H9 (cell line): ENCODE data around the gene STAMBPL1. TPM values are rescaled to one million over a fixed set of nuclear protein-coding genes. Genes with fewer than 3 reads are reported as not detected.

Experiments
- DNase-seq: peaks from one replicate; pipeline ENCODE4 v3.0.0-alpha.2; 2017
- H2AFZ ChIP-seq: one replicate; pipeline ENCODE4 v1.6.1; 2013; ENCODE audit warnings: mild to moderate bottlenecking, low read length, control low read depth, moderate library complexity
- H2AK5ac ChIP-seq: 2 replicates; pipeline ENCODE4 v1.6.1; 2013; ENCODE audit warnings: low read length, control low read depth, mixed read lengths; ENCODE audit not compliant: insufficient read length
- H2BK120ac ChIP-seq: one replicate; pipeline ENCODE4 v1.6.1; 2013; ENCODE audit warnings: low read depth, mild to moderate bottlenecking, low read length, control low read depth, inconsistent platforms; ENCODE audit not compliant: poor library complexity, severe bottlenecking
- H2BK12ac ChIP-seq: 2 replicates; pipeline ENCODE4 v1.6.1; 2013; ENCODE audit warnings: low read length, control low read depth, mixed read lengths, low read depth; ENCODE audit not compliant: insufficient read length
- H2BK15ac ChIP-seq: 2 replicates; pipeline ENCODE4 v1.6.1; 2013; ENCODE audit warnings: low read depth, low read length, control low read depth
- H2BK20ac ChIP-seq: one replicate; pipeline ENCODE4 v1.6.1; 2013; ENCODE audit warnings: low read depth, mild to moderate bottlenecking, low read length, control low read depth, inconsistent platforms; ENCODE audit not compliant: poor library complexity, severe bottlenecking
- H2BK5ac ChIP-seq: 2 replicates; pipeline ENCODE4 v1.6.1; 2013; ENCODE audit warnings: low read length, control low read depth, mixed read lengths; ENCODE audit not compliant: insufficient read length
- H3K14ac ChIP-seq: 2 replicates; pipeline ENCODE4 v1.6.1; 2013; ENCODE audit warnings: low read length, control low read depth; ENCODE audit not compliant: insufficient read depth
- H3K18ac ChIP-seq: 2 replicates; pipeline ENCODE4 v1.6.1; 2013; ENCODE audit warnings: low read depth, mild to moderate bottlenecking, mixed read lengths, low read length, control low read depth; ENCODE audit not compliant: insufficient read length
- H3K23ac ChIP-seq: 2 replicates; pipeline ENCODE4 v1.6.1; 2013; ENCODE audit warnings: low read length, control low read depth, mixed read lengths, low read depth; ENCODE audit not compliant: insufficient read length
- H3K23me2 ChIP-seq: 2 replicates; pipeline ENCODE4 v1.6.1; 2013; ENCODE audit warnings: low read depth, mild to moderate bottlenecking, mixed read lengths, low read length, control low read depth; ENCODE audit not compliant: insufficient read length, poor library complexity, severe bottlenecking
- H3K27ac ChIP-seq: 2 replicates; pipeline ENCODE4 v1.5.1; 2013; ENCODE audit warnings: low read length, control low read depth, mixed read lengths, low read depth; ENCODE audit not compliant: insufficient read length
- H3K27me3 ChIP-seq: 2 replicates; pipeline ENCODE4 v1.6.1; 2013; ENCODE audit warnings: low read length, control low read depth, inconsistent platforms; ENCODE audit not compliant: insufficient read depth
- H3K4ac ChIP-seq: 2 replicates; pipeline ENCODE4 v1.6.1; 2013; ENCODE audit warnings: low read depth, mild to moderate bottlenecking, control low read depth, inconsistent platforms, low read length, moderate library complexity
- H3K4me1 ChIP-seq: 2 replicates; pipeline ENCODE4 v1.6.1; 2013; ENCODE audit warnings: low read length, control low read depth, inconsistent platforms; ENCODE audit not compliant: insufficient read depth
- H3K4me2 ChIP-seq: 2 replicates; pipeline ENCODE4 v1.6.1; 2013; ENCODE audit warnings: low read length, control low read depth, mixed read lengths; ENCODE audit not compliant: insufficient read length, insufficient read depth
- H3K56ac ChIP-seq: 2 replicates; pipeline ENCODE4 v1.6.1; 2013; ENCODE audit warnings: low read depth, mild to moderate bottlenecking, mixed read lengths, low read length, control low read depth; ENCODE audit not compliant: insufficient read length
- H3K79me1 ChIP-seq: 2 replicates; pipeline ENCODE4 v1.6.1; 2013; ENCODE audit warnings: low read depth, mild to moderate bottlenecking, moderate library complexity, low read length, control low read depth, inconsistent platforms; ENCODE audit not compliant: insufficient read depth, poor library complexity, severe bottlenecking
- H3K79me2 ChIP-seq: 2 replicates; pipeline ENCODE4 v1.6.1; 2013; ENCODE audit warnings: low read length, control low read depth, inconsistent platforms; ENCODE audit not compliant: insufficient read depth
- H3K9ac ChIP-seq: 2 replicates; pipeline ENCODE4 v1.6.1; 2013; ENCODE audit warnings: low read length, control low read depth, mixed read lengths; ENCODE audit not compliant: insufficient read length; ENCODE audit errors: extremely low read depth
- H3K9me3 ChIP-seq: one replicate; pipeline ENCODE4 v1.6.1; 2013; ENCODE audit warnings: low read depth, low read length, inconsistent platforms; ENCODE audit not compliant: control insufficient read depth
- H3T11ph ChIP-seq: one replicate; pipeline ENCODE4 v1.6.1; 2013; ENCODE audit warnings: mild to moderate bottlenecking, low read length, control low read depth, inconsistent platforms
- H4K20me1 ChIP-seq: one replicate; pipeline ENCODE4 v1.6.1; 2013; ENCODE audit not compliant: control insufficient read depth, insufficient read length, insufficient read depth
- H4K5ac ChIP-seq: 2 replicates; pipeline ENCODE4 v1.6.1; 2013; ENCODE audit warnings: low read depth, mild to moderate bottlenecking, mixed read lengths, low read length, control low read depth; ENCODE audit not compliant: insufficient read length
- H4K8ac ChIP-seq: replicated peaks from 2 replicates; pipeline ENCODE4 v1.6.1; 2013; ENCODE audit warnings: low read length, control low read depth, mixed read lengths, low read depth; ENCODE audit not compliant: insufficient read length
- H4K91ac ChIP-seq: 2 replicates; pipeline ENCODE4 v1.6.1; 2013; ENCODE audit warnings: low read depth, mild to moderate bottlenecking, moderate library complexity, mixed read lengths, low read length, control low read depth; ENCODE audit not compliant: insufficient read length
- H3K27ac Mint-ChIP-seq, 3 experiments: 2 replicates in 2 of 3; 3 replicates in 1 of 3; pipeline ENCODE4 v1.8.0; 2020 to 2021; ENCODE audit warnings: mixed read lengths in 3 of 3, mild to moderate bottlenecking in 1 of 3, moderate library complexity in 1 of 3
- H3K27me3 Mint-ChIP-seq: 2 replicates; pipeline ENCODE4 v1.8.0; 2021; ENCODE audit warnings: low read depth, mild to moderate bottlenecking, moderate library complexity, mixed read lengths
- H3K36me3 Mint-ChIP-seq, 3 experiments: 2 replicates in 2 of 3; 3 replicates in 1 of 3; pipeline ENCODE4 v1.8.0; 2020 to 2021; ENCODE audit warnings: low read depth in 3 of 3, mixed read lengths in 3 of 3; ENCODE audit not compliant: insufficient read depth in 1 of 3
- H3K4me1 Mint-ChIP-seq, 2 experiments: 2 replicates each; pipeline ENCODE4 v1.8.0; 2020; ENCODE audit warnings: mixed read lengths in 2 of 2
- H3K4me3 Mint-ChIP-seq, 2 experiments: 2 replicates in 1 of 2; 3 replicates in 1 of 2; pipeline ENCODE4 v1.8.0; 2020 to 2021; ENCODE audit warnings: mild to moderate bottlenecking in 2 of 2, mixed read lengths in 2 of 2, moderate library complexity in 1 of 2
- H3K9me3 Mint-ChIP-seq, 2 experiments: 2 replicates in 1 of 2; 3 replicates in 1 of 2; pipeline ENCODE4 v1.8.0; 2020; ENCODE audit warnings: mild to moderate bottlenecking in 2 of 2, mixed read lengths in 2 of 2, moderate library complexity in 1 of 2
- CTCF ChIP-seq: fragments of 200-600 bp; sonication (generic); conservative IDR thresholded peaks from 3 replicates; pipeline ENCODE4 v1.8.0; 2021; ENCODE audit warnings: antibody characterized with exemption, mild to moderate bottlenecking
- WGBS: extraction: QIAGEN DNeasy Blood & Tissue Kit; methylation state at CpG from one replicate; pipeline ENCODE4 v1.1.7; 2013; ENCODE audit warnings: missing lambda C conversion rate, low lambda C conversion rate, mixed read lengths; ENCODE audit not compliant: insufficient read length; ENCODE audit errors: extremely low coverage; 5-methylcytosine and 5-hydroxymethylcytosine counted together
- total RNA-seq: library from RNA; stranded (reverse); gene quantifications from 2 replicates; pipeline ENCODE4 v1.2.1, GENCODE V29; 2021

Gene STAMBPL1
- total RNA-seq, 1 experiment from 2014 or later, result 3.2 TPM

DNA sequence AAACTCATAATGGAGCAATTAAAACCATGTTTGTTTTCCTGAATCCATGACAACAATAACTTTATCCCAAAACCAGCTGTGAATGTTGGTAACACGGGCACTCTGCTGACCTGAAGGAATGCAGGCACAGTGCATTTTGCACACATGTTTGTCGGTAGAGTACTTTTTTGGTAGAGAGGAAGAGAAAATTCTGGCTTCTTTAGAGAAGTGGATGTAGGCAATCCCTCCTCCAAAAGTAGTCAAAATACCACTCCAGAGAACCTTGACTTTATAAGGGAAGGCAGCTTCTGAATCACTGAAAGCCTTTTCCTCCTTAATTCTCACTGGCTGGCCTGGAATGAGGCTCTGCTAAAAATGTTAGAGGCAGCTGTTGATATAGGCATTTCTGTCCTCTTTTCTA lies 88.3 kb downstream of the STAMBPL1 start:
- Histone ChIP-seq H2AFZ (no peak overlapping the region), H2BK5ac (no peak overlapping the region), H2BK20ac (no peak overlapping the region), H2BK15ac (no peak overlapping the region), H2AK5ac (no peak overlapping the region), H3K23ac (no peak overlapping the region), H3K9ac (no peak overlapping the region), H3K79me2 (no peaks in the 10 kb centered on the region), H3K27me3 (no peaks in the 10 kb centered on the region), H4K5ac (no peak overlapping the region), H3K4me1 (no peaks in the 10 kb centered on the region), H3K27ac (no peak overlapping the region), H3K14ac (no peak overlapping the region), H2BK12ac (no peak overlapping the region), H4K8ac (no peak overlapping the region), H2BK120ac (no peak overlapping the region), H3T11ph (no peak overlapping the region), H3K56ac (no peak overlapping the region), H3K23me2 (no peaks in the 10 kb centered on the region), H3K4ac (no peak overlapping the region), H4K20me1 (no peaks in the 10 kb centered on the region), H4K91ac (no peak overlapping the region), H3K9me3 (no peaks in the 10 kb centered on the region), H3K18ac (no peak overlapping the region), H3K79me1 (no peaks in the 10 kb centered on the region), H3K4me2 (no peak overlapping the region)
- Mint-ChIP-seq H3K4me3 (no peak overlapping the region), H3K27ac (no peak overlapping the region), H3K36me3 (no peaks in the 10 kb centered on the region), H3K27me3 (no peaks in the 10 kb centered on the region), H3K9me3 (no peaks in the 10 kb centered on the region), H3K4me1 (peaks cover 0 to 9% of the 10 kb centered on the region in 2 experiments; a peak in 2 of 4 replicates)
- WGBS, result no CpG with 5 or more reads among the region's 2 CpGs
- DNase-seq, result no peak
- TF ChIP-seq CTCF, result no peak
